ENCODE data around the gene SUGT1. TPM values are rescaled to one million over a fixed set of nuclear protein-coding genes. Genes with fewer than 3 reads are reported as not detected.

The SUGT1 gene
- total and polyA plus RNA-seq, 2 of the 13 experiments (the other 11 are each of a cell fraction or from before 2014, with no cell fraction given): 23.1 to 71.2 TPM

GRCh38 chr13:52651897-52652195 is 790 bp upstream of the SUGT1 start (continued):
- TF ChIP-seq KDM5A (IDR thresholded peaks at IDR 0.05; ENCODE audit: borderline replicate concordance, low read length) (no peak; the same call in 1 of the 2 replicates), ZNF713 (CRISPR knock-in tag; IDR thresholded peaks at IDR 0.05) (0 out of 2 replicates have a peak, but pooled peaks have one; percentile 14), KAT7 (CRISPR knock-in tag; IDR thresholded peaks at IDR 0.05; ENCODE audit: borderline replicate concordance) (peak; percentile 76), ZNF235 (CRISPR knock-in tag; IDR thresholded peaks at IDR 0.05; ENCODE audit: borderline replicate concordance) (no peak), DNMT1 (CRISPR knock-in tag; IDR thresholded peaks at IDR 0.05) (no peak), ZFP36L1 (CRISPR knock-in tag; IDR thresholded peaks at IDR 0.05) (peak; percentile 31; the same call in 1 of the 2 replicates), WIZ (CRISPR knock-in tag; IDR thresholded peaks at IDR 0.05) (no peak), NONO (IDR thresholded peaks at IDR 0.05) (no peak), NONO (CRISPR knock-in tag; conservative IDR thresholded peaks at IDR 0.05) (0 out of 2 replicates have a peak, but pooled peaks have one; percentile 5), ZNF570 (CRISPR knock-in tag; IDR thresholded peaks at IDR 0.05; ENCODE audit: borderline replicate concordance) (0 out of 2 replicates have a peak, but pooled peaks have one; percentile 43), ZNF576 (CRISPR knock-in tag; IDR thresholded peaks at IDR 0.05) (no peak), SAP130 (CRISPR knock-in tag; IDR thresholded peaks at IDR 0.05; ENCODE audit: low read depth) (peak; percentile 16; the same call in 1 of the 2 replicates), ZBTB38 (CRISPR knock-in tag; IDR thresholded peaks at IDR 0.05) (0 out of 2 replicates have a peak, but pooled peaks have one; percentile 8), PAF1 (CRISPR knock-in tag; IDR thresholded peaks at IDR 0.05) (0 out of 2 replicates have a peak, but pooled peaks have one; percentile 41), RFXAP (CRISPR knock-in tag; IDR thresholded peaks at IDR 0.05; ENCODE audit: borderline replicate concordance) (peak; percentile 12; the same call in 1 of the 2 replicates), MIXL1 (CRISPR knock-in tag; IDR thresholded peaks at IDR 0.05) (peak; percentile 6; the same call in 1 of the 2 replicates), IRF2 (CRISPR knock-in tag; IDR thresholded peaks at IDR 0.05) (no peak), ZNF460 (CRISPR knock-in tag; IDR thresholded peaks at IDR 0.05; ENCODE audit: borderline replicate concordance) (no peak), RNF2 (conservative IDR thresholded peaks at IDR 0.05; ENCODE audit: low read depth) (peak; percentile 89; the same call in 1 of the 2 replicates), KMT2A (CRISPR knock-in tag; IDR thresholded peaks at IDR 0.05) (peak; percentile 21; the same call in 1 of the 2 replicates)
- TF ChIP-seq, protein P1, sequence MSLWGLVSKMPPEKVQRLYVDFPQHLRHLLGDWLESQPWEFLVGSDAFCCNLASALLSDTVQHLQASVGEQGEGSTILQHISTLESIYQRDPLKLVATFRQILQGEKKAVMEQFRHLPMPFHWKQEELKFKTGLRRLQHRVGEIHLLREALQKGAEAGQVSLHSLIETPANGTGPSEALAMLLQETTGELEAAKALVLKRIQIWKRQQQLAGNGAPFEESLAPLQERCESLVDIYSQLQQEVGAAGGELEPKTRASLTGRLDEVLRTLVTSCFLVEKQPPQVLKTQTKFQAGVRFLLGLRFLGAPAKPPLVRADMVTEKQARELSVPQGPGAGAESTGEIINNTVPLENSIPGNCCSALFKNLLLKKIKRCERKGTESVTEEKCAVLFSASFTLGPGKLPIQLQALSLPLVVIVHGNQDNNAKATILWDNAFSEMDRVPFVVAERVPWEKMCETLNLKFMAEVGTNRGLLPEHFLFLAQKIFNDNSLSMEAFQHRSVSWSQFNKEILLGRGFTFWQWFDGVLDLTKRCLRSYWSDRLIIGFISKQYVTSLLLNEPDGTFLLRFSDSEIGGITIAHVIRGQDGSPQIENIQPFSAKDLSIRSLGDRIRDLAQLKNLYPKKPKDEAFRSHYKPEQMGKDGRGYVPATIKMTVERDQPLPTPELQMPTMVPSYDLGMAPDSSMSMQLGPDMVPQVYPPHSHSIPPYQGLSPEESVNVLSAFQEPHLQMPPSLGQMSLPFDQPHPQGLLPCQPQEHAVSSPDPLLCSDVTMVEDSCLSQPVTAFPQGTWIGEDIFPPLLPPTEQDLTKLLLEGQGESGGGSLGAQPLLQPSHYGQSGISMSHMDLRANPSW (CRISPR knock-in tag; IDR thresholded peaks at IDR 0.05; ENCODE audit: borderline replicate concordance): 0 out of 2 replicates have a peak, but pooled peaks have one; percentile 5
- TF ChIP-seq, protein P2, sequence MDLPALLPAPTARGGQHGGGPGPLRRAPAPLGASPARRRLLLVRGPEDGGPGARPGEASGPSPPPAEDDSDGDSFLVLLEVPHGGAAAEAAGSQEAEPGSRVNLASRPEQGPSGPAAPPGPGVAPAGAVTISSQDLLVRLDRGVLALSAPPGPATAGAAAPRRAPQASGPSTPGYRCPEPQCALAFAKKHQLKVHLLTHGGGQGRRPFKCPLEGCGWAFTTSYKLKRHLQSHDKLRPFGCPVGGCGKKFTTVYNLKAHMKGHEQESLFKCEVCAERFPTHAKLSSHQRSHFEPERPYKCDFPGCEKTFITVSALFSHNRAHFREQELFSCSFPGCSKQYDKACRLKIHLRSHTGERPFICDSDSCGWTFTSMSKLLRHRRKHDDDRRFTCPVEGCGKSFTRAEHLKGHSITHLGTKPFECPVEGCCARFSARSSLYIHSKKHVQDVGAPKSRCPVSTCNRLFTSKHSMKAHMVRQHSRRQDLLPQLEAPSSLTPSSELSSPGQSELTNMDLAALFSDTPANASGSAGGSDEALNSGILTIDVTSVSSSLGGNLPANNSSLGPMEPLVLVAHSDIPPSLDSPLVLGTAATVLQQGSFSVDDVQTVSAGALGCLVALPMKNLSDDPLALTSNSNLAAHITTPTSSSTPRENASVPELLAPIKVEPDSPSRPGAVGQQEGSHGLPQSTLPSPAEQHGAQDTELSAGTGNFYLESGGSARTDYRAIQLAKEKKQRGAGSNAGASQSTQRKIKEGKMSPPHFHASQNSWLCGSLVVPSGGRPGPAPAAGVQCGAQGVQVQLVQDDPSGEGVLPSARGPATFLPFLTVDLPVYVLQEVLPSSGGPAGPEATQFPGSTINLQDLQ (CRISPR knock-in tag; IDR thresholded peaks at IDR 0.05): no peak
- TF ChIP-seq, protein P3, sequence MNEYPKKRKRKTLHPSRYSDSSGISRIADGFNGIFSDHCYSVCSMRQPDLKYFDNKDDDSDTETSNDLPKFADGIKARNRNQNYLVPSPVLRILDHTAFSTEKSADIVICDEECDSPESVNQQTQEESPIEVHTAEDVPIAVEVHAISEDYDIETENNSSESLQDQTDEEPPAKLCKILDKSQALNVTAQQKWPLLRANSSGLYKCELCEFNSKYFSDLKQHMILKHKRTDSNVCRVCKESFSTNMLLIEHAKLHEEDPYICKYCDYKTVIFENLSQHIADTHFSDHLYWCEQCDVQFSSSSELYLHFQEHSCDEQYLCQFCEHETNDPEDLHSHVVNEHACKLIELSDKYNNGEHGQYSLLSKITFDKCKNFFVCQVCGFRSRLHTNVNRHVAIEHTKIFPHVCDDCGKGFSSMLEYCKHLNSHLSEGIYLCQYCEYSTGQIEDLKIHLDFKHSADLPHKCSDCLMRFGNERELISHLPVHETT (CRISPR knock-in tag; conservative IDR thresholded peaks at IDR 0.05): 0 out of 2 replicates have a peak, but pooled peaks have one; percentile 11
- TF ChIP-seq, protein P4, sequence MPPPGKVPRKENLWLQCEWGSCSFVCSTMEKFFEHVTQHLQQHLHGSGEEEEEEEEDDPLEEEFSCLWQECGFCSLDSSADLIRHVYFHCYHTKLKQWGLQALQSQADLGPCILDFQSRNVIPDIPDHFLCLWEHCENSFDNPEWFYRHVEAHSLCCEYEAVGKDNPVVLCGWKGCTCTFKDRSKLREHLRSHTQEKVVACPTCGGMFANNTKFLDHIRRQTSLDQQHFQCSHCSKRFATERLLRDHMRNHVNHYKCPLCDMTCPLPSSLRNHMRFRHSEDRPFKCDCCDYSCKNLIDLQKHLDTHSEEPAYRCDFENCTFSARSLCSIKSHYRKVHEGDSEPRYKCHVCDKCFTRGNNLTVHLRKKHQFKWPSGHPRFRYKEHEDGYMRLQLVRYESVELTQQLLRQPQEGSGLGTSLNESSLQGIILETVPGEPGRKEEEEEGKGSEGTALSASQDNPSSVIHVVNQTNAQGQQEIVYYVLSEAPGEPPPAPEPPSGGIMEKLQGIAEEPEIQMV (CRISPR knock-in tag; IDR thresholded peaks at IDR 0.05; ENCODE audit: low read depth): peak; percentile 40; the same call in 1 of the 2 replicates
